HG03558 (cell line): ENCODE results near the gene SH2D3A.
"Not testable (repeated sequence)": the region's sequence is repeated elsewhere in the genome, so short reads cannot be mapped to it uniquely, and the experiment has no call there.

Source experiments
- ATAC-seq: cut with Tn5 transposase; IDR thresholded peaks from one replicate; pipeline ENCODE4 v1.9.1; 2021; ENCODE audit warnings: moderate number of reproducible peaks; ENCODE audit not compliant: unreplicated experiment; ENCODE audit errors: extremely low read depth

The SH2D3A gene

GRCh38 chr19:6710273-6711077 lies 56.8 kb downstream of the SH2D3A start:
- no peak for ATAC-seq

GRCh38 chr19:6709549-6709948 lies 57.7 kb downstream of the SH2D3A start:
- no peak for ATAC-seq

- ATAC-seq = not testable (repeated sequence)
Measured at GRCh38 chr19:6708913-6709312, 58.3 kb downstream of the SH2D3A start.

GRCh38 chr19:6708346-6708745 lies 58.9 kb downstream of the SH2D3A start:
- no peak for ATAC-seq

GRCh38 chr19:6707658-6708018 lies 59.6 kb downstream of the SH2D3A start:
- no peak for ATAC-seq

- ATAC-seq = no peak
Measured at GRCh38 chr19:6707011-6707657, 60.1 kb downstream of the SH2D3A start.

GRCh38 chr19:6706633-6706958 lies 60.6 kb downstream of the SH2D3A start:
- ATAC-seq = no peak

- no peak for ATAC-seq
Measured at GRCh38 chr19:6705931-6706632, 61.2 kb downstream of the SH2D3A start.
